ENCODE results near the gene HS6ST2.

GRCh38 chrX:132983496-132983895, 25.1 kb upstream of the HS6ST2 start:
- TF ChIP-seq, protein P1, sequence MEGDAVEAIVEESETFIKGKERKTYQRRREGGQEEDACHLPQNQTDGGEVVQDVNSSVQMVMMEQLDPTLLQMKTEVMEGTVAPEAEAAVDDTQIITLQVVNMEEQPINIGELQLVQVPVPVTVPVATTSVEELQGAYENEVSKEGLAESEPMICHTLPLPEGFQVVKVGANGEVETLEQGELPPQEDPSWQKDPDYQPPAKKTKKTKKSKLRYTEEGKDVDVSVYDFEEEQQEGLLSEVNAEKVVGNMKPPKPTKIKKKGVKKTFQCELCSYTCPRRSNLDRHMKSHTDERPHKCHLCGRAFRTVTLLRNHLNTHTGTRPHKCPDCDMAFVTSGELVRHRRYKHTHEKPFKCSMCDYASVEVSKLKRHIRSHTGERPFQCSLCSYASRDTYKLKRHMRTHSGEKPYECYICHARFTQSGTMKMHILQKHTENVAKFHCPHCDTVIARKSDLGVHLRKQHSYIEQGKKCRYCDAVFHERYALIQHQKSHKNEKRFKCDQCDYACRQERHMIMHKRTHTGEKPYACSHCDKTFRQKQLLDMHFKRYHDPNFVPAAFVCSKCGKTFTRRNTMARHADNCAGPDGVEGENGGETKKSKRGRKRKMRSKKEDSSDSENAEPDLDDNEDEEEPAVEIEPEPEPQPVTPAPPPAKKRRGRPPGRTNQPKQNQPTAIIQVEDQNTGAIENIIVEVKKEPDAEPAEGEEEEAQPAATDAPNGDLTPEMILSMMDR (IDR thresholded peaks at IDR 0.05; ENCODE audit: low read length) = no peak
- TF ChIP-seq EZH2 (IDR thresholded peaks at IDR 0.05; ENCODE audit: borderline replicate concordance, low read length) = no peak
